Thymus (tissue), 14 donors: ENCODE results near the gene ELFN2. TPM values are rescaled to one million over a fixed set of nuclear protein-coding genes. Genes with fewer than 3 reads are reported as not detected.

Source experiments
- DNase-seq, 9 donors: peaks; one replicate each; pipeline ENCODE4 v3.0.0-alpha.2; 2013; ENCODE audit warnings: low spot score in 9 of 9, low read depth in 6 of 9, missing footprints in 1 of 9
- H3K27ac ChIP-seq, 2 donors: one replicate each; pipeline ENCODE4 v1.5.1; 2013; ENCODE audit warnings: control low read depth in 1 of 2, low read depth in 1 of 2, low read length in 1 of 2, mild to moderate bottlenecking in 1 of 2, moderate library complexity in 1 of 2
- H3K27me3 ChIP-seq, 2 donors: one replicate each; pipeline ENCODE4 v1.5.1; 2013; ENCODE audit warnings: low read length in 1 of 2; ENCODE audit not compliant: control insufficient read depth in 2 of 2, insufficient read depth in 1 of 2
- H3K36me3 ChIP-seq, 2 donors: one replicate each; pipeline ENCODE4 v1.5.1; 2013; ENCODE audit warnings: low read length in 1 of 2, mild to moderate bottlenecking in 1 of 2, moderate library complexity in 1 of 2; ENCODE audit not compliant: control insufficient read depth in 2 of 2, insufficient read depth in 2 of 2
- H3K4me1 ChIP-seq, 2 donors: one replicate each; pipeline ENCODE4 v1.5.1; 2013; ENCODE audit warnings: low read length in 2 of 2; ENCODE audit not compliant: control insufficient read depth in 2 of 2, insufficient read depth in 2 of 2
- H3K4me3 ChIP-seq, 2 donors: one replicate each; pipeline ENCODE4 v1.5.1; 2013; ENCODE audit warnings: low read length in 2 of 2, control low read depth in 1 of 2, mild to moderate bottlenecking in 1 of 2
- H3K9me3 ChIP-seq, 2 donors: one replicate each; pipeline ENCODE4 v1.5.1; 2013; ENCODE audit warnings: low read length in 1 of 2, mild to moderate bottlenecking in 1 of 2; ENCODE audit not compliant: control insufficient read depth in 2 of 2, insufficient read depth in 1 of 2
- WGBS: extraction: QIAGEN DNeasy Blood & Tissue Kit; methylation state at CpG from one replicate; pipeline ENCODE4 v1.1.7; 2013; 5-methylcytosine and 5-hydroxymethylcytosine counted together
- long read RNA-seq, 10 donors: transcript quantifications; one replicate each; lab custom pipeline, GENCODE V29; 2026
- polyA plus RNA-seq: library from polyadenylated mRNA; stranded (reverse); fragments of 200-250 nt; gene quantifications from one replicate; pipeline ENCODE4 v1.2.3, GENCODE V29; 2013
- total RNA-seq: library from RNA; stranded (reverse); fragments of 120-200 nt; gene quantifications from one replicate; pipeline ENCODE4 v1.2.4, GENCODE V29; 2013
- donor health status: healthy.

Gene ELFN2, protein sequence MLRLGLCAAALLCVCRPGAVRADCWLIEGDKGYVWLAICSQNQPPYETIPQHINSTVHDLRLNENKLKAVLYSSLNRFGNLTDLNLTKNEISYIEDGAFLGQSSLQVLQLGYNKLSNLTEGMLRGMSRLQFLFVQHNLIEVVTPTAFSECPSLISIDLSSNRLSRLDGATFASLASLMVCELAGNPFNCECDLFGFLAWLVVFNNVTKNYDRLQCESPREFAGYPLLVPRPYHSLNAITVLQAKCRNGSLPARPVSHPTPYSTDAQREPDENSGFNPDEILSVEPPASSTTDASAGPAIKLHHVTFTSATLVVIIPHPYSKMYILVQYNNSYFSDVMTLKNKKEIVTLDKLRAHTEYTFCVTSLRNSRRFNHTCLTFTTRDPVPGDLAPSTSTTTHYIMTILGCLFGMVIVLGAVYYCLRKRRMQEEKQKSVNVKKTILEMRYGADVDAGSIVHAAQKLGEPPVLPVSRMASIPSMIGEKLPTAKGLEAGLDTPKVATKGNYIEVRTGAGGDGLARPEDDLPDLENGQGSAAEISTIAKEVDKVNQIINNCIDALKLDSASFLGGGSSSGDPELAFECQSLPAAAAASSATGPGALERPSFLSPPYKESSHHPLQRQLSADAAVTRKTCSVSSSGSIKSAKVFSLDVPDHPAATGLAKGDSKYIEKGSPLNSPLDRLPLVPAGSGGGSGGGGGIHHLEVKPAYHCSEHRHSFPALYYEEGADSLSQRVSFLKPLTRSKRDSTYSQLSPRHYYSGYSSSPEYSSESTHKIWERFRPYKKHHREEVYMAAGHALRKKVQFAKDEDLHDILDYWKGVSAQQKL
- 0.28 TPM for total RNA-seq
- polyA plus RNA-seq, result 1.5 TPM
- long read RNA-seq, donor 1, result 0 reads
- long read RNA-seq, donor 2, full-length matches to known transcripts, result 1 of 1 reads
- long read RNA-seq, donor 2, partial matches to known transcripts, result 0 of 1 reads
- long read RNA-seq, donor 2, other reads (novel, unspliced or antisense), result 0 of 1 reads
- long read RNA-seq, donor 3, result 0 reads
- long read RNA-seq, donor 4, result 0 reads
- long read RNA-seq, donor 5, result 0 reads
- long read RNA-seq, donor 6, result 0 reads
- long read RNA-seq, donor 7, result 0 reads
- long read RNA-seq, donor 8, result 0 reads
- long read RNA-seq, donor 9, result 0 reads
- long read RNA-seq, donor 10, result 0 reads

DNA sequence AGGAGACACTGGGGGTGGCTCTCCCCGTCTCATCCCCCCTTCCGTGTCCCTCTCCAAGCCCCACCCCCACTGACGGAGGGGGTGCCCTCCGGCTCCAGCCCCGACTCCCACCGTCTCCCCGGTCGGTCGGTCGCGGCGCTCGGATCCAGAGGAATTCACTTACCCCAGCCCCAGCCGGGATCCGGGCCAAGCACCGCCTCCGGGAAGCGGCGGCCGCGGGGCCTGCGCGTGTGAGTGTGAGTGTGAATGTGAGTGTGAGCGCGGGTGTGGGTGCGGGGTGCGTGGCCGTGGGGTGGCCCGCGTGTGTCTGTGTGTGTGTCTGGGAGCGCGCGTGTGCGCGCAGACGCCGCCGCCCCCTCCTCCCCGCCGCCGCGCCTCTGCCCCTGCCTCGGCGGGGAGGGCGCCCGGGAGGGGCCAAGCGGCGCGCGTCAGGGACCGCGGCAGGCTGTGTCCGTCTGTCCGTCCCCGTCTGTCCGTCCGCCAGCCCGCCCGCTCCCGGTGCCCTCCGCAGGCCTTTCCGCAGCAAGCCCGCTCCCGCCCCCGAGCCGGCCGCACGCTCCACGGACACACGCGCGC, at the start of gene ELFN2:
Gene ELFN2 (minus strand): TSS at position 345 of the 576 bp plus-strand sequence. CDS start 51,945 bp downstream, outside the sequence.
- H3K4me3 ChIP-seq, result peak within 1 kb of the TSS in 1 of 2 donors; percentile 58

DNA sequence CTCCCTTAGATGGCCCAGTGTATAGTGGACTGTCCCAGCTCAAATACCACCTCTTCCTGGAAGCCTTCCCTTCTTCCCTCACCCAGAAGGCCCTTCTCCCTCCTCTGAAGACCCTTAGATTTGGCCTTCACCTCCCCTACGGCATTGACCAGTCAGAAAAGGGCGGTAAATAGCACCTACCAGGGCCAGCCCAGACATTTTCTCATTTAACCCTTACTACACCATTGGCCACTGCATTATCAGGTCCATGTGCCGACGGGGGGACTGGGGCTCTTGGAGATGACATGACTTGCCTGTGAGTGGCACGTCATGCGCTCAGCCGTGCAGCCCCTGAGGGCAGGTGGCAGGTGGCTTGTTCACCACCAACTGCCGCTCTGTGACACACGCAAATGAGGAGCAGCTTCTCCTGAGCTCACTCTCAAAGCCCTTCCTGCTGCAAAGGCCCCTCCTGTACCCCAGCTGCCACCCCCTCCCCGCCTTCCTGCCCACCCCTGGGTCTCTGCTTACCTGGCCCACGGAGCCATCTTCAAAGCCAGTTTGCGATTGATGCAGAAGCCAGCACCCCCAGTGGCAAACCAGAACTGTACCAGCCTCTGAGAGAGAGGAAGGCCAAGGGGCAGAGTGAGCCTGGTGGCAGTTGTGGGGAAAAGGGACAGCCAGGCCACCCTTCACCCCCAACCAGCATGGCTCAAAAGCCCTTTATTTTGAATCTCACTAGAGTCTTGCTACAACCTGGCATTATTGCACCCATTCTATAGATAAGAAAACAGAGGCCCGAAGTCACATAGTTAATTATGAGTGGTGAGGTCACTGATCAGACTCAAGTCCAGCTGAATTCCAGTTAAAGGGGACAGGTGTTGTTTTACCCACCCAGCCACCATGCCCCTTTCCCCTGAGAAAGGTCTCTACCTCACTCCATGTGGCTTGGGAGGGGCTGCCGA, 49.4 kb upstream of the ELFN2 start:
- peak in 7 of 9 donors; percentile 73 to 94 (median 86) for DNase-seq
- peak overlapping the region in 1 of 2 donors; percentile 9 for H3K4me3 ChIP-seq
- H3K27me3 ChIP-seq, result no peaks in the 10 kb centered on the region
- 32% methylated on average over 14 of the region's 14 CpGs for WGBS
- peaks cover 21 to 75% of the 10 kb centered on the region in 2 donors for H3K4me1 ChIP-seq
- peaks cover 0 to 5% of the 10 kb centered on the region in 2 donors for H3K9me3 ChIP-seq
- H3K27ac ChIP-seq, result peak overlapping the region; percentile 85 to 100
- peaks cover 60 to 81% of the 10 kb centered on the region in 2 donors for H3K36me3 ChIP-seq

More for the DNA sequence above, at the start of gene ELFN2:
- WGBS, result under 1% methylated on average over 72 of the region's 72 CpGs
- Histone ChIP-seq H3K36me3 (no peaks in the 10 kb centered on the region), H3K27me3 (peaks cover 21 to 78% of the 10 kb centered on the region in 2 donors), H3K4me1 (peaks cover 30 to 46% of the 10 kb centered on the region in 2 donors), H3K27ac (no peak within 1 kb of the TSS), H3K9me3 (peaks cover 0 to under 1% of the 10 kb centered on the region in 2 donors)
- no peak for DNase-seq

DNA sequence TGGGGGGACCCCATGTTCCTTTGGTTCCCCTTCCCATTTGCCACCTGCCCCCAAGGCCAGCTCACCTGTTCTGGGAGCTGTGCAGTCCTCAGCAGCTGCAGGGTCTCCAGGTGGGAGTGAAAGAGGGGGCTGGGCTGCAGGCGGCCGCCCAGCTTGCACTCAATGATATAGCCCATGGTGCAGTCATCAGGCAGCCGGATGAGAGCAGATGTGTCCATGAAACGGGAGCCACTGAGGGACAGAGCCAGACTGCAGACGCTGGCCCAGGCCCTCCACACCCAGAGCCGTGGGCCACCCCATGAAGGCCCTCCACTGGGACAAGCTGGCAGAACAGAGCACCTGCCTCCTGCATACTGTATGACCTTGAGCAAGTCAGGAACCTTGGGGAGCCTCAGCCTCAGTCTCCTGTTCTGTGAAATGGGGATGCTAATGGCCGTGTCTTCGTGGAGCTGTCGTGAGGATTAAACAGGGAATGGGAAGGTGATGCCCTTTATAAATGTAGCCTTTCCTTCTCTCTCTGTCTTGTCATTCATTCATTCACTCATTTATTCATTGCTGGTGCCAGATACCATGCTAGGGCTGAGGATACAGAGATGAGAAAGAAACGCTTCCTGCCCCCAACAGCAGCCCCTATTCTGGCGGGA, 47.3 kb upstream of the ELFN2 start:
- Histone ChIP-seq H3K36me3 (peaks cover 63 to 88% of the 10 kb centered on the region in 2 donors), H3K9me3 (peaks cover 1 to 5% of the 10 kb centered on the region in 2 donors), H3K27me3 (no peaks in the 10 kb centered on the region), H3K4me1 (peaks cover 21 to 64% of the 10 kb centered on the region in 2 donors), H3K27ac (peak overlapping the region in 1 of 2 donors; percentile 100), H3K4me3 (no peak overlapping the region)
- no peak for DNase-seq
- 91% methylated on average over 11 of the region's 11 CpGs for WGBS

DNA sequence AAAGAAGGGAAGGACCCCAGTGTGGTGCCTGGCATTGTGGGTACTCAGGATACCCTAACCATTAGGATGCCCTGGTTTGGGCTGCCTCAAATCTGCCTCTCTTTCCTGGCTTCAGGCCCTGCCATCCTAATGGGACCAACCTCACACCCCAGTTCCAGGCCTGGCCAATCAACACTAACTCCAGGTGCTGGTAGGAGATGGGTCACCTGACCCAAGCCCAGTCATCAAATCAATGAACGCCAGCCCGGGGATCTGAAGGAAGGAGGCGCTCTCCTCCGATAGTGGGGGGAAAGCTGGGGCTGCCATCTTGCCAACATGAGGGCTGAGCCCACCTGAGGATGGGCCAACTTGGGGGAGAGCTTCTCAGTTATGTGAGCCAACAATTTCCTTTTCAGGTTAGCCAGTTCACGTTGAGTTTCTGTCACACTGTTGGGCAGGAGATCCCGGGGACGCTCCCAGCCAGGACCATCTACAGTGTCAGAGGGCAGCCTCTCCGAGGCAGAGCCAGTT, 46.2 kb upstream of the ELFN2 start:
- H3K27me3 ChIP-seq, result no peaks in the 10 kb centered on the region
- peaks cover 1 to 7% of the 10 kb centered on the region in 2 donors for H3K9me3 ChIP-seq
- no peak overlapping the region for H3K4me3 ChIP-seq
- 94% methylated on average over 8 of the region's 8 CpGs for WGBS
- H3K27ac ChIP-seq, result no peak overlapping the region
- peaks cover 62 to 88% of the 10 kb centered on the region in 2 donors for H3K36me3 ChIP-seq
- H3K4me1 ChIP-seq, result peaks cover 21 to 63% of the 10 kb centered on the region in 2 donors
- DNase-seq, result no peak

DNA sequence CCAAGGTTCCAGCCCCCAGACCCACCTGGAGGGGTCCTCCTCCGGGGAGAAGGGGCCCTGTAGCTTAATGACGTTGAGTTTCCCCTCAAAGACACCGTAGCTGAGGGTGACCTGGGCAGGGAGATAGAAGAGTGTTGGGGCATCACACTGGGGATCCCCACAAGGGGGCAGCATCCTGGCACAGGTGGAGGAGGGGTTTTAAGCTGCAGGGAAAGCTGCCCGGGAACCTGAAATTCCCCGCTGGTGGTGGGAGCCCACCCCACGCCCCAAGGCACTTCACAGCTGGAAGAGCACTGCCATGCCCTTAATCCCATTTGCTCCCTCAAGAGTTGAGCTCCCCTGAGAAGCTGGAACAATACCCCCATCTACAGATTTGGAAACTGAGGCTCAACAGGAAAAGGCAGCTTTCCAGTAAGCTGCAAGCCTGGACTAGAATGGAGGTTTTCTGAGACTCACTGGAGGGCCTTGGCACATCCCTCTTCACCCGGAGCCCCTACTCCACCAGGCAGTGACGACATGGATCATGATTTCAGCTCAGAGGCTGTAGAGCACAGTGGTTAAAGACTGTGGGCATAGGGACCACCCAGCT, 45.2 kb upstream of the ELFN2 start:
- Histone ChIP-seq H3K36me3 (peaks cover 57 to 84% of the 10 kb centered on the region in 2 donors), H3K27me3 (no peaks in the 10 kb centered on the region)

DNA sequence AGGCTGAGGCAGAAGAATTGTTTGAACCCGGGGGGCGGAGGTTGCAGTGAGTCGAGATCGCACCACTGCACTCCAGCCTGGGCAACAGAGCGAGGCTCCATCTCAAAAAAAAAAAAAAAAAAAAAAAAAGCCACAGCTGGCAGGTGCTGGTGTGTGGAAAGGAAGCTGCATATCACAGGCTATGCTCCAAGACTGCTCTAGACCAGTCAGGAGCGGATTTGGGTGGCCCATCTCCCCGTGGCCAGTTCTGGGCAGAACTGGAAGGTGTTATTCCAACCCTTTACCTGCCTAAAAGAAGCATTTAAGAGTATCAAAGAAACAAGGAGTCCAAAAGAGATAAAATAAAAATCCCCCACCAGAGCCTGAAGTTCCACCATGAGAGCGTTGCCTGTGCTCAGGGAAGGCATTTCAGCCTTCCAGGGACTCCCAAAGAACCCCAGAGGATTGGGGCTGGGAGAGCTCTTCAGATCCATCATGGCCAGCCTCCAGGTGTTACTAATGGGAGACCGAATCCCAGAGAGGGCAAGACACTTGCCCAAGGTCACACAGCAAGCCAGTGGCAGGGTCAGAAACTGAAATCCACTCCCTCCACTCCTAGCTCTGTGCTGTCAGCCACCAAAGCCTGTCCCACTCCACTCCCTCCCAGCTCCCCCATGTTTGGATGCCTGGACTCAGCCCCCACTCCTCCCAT, 44.6 kb upstream of the ELFN2 start:
- DNase-seq, result peak in 2 of 9 donors; percentile 63 to 67
- H3K4me1 ChIP-seq, result peaks cover 15 to 47% of the 10 kb centered on the region in 2 donors
- peaks cover 3 to 7% of the 10 kb centered on the region in 2 donors for H3K9me3 ChIP-seq
- H3K36me3 ChIP-seq, result peaks cover 64 to 84% of the 10 kb centered on the region in 2 donors
- 88% methylated on average over 9 of the region's 9 CpGs for WGBS
- peak overlapping the region in 1 of 2 donors; percentile 91 for H3K27ac ChIP-seq
- H3K27me3 ChIP-seq, result no peaks in the 10 kb centered on the region
- H3K4me3 ChIP-seq, result no peak overlapping the region

More for the DNA sequence above, 45.2 kb upstream of the ELFN2 start:
- H3K4me1 ChIP-seq, result peaks cover 21 to 54% of the 10 kb centered on the region in 2 donors
- H3K9me3 ChIP-seq, result peaks cover 2 to 7% of the 10 kb centered on the region in 2 donors
- peak in 3 of 9 donors; percentile 44 to 54 (median 50) for DNase-seq
- WGBS, result 81% methylated on average over 8 of the region's 8 CpGs
- H3K27ac ChIP-seq, result peak overlapping the region in 1 of 2 donors; percentile 91
- H3K4me3 ChIP-seq, result no peak overlapping the region

DNA sequence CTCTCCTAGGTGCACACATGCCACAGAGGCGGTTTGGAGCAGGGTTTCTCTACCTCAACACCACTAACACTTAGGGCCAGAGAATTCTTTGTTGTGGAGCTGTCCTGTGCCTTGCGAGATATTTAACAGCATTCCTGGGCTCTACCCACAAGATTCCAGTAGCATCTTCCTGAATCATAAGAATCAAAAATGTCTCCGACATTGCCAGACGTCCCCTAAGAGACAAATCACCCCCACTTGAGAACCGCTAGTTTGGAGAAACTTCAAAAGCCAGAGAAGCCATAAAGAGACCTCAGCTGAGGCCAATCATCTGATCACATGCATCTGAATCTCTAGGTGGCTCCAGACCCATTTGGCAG, 42.8 kb upstream of the ELFN2 start:
- Histone ChIP-seq H3K27me3 (no peaks in the 10 kb centered on the region), H3K36me3 (peaks cover 69 to 78% of the 10 kb centered on the region in 2 donors), H3K4me3 (no peak overlapping the region), H3K27ac (no peak overlapping the region), H3K4me1 (peaks cover 3 to 29% of the 10 kb centered on the region in 2 donors), H3K9me3 (peaks cover 3 to 7% of the 10 kb centered on the region in 2 donors)
- DNase-seq, result no peak
- WGBS, result 97% methylated on average over 5 of the region's 5 CpGs
